HEK293T (cell line): ENCODE data around the gene FAM9C.

Source experiments
- ARNT ChIP-seq: fragments of 450-650 bp; IDR thresholded peaks from 2 replicates; pipeline ENCODE4 v1.6.1; 2017; ENCODE audit warnings: mild to moderate bottlenecking
- FOXK2 ChIP-seq: fragments of 450-650 bp; IDR thresholded peaks from 2 replicates; pipeline ENCODE4 v1.6.1; 2016; ENCODE audit warnings: mild to moderate bottlenecking
- FOXM1 ChIP-seq: fragments of 450-650 bp; IDR thresholded peaks from 2 replicates; pipeline ENCODE4 v1.6.1; 2017; ENCODE audit warnings: mild to moderate bottlenecking, borderline replicate concordance
- HDGF ChIP-seq: fragments of 450-650 bp; IDR thresholded peaks from 2 replicates; pipeline ENCODE4 v1.6.1; 2017; ENCODE audit warnings: antibody characterized with exemption, borderline replicate concordance
- ZNF384 ChIP-seq: fragments of 450-650 bp; IDR thresholded peaks from 2 replicates; pipeline ENCODE4 v1.6.1; 2016

- TF ChIP-seq ARNT (no peak), FOXK2 (no peak), HDGF (no peak), ZNF384 (no peak), FOXM1 (no peak)
These were observed 56.4 kb downstream of the FAM9C start for GRCh38 chrX:12987900-12988594.
